Cerebellar cortex (tissue), 1 donor: ENCODE data around the gene VCY.
"Not testable (repeated sequence)": the region's sequence is repeated elsewhere in the genome, so short reads cannot be mapped to it uniquely, and the experiment has no call there.

Source experiments
- DNase-seq: peaks from one replicate; pipeline ENCODE4 v3.0.0-alpha.2; 2015; ENCODE audit warnings: low spot score

Gene VCY

DNA sequence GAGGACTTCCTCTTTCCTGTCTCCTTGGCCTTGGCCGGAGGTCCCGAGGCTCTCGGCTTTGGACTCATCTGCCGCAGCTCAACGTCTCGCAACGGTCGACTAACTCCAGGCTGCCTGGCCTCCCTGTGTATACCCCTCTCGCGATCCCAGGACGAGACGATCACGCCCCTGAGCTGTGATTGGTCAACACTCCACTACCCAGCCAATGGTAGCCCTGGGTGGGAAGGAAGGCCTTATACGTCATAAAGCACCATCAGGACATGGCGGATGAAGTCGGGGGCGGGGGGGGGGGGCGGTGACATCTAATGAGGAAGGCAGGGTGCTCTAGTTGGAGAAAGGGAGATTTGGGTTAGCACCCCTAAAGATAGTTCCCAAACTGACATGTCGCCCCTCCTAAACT lies at the start of gene VCY:
VCY (minus strand) TSS at position 101 of the 400 bp plus-strand sequence; CDS start at position 68, 33 bp downstream.
- DNase-seq: not testable (repeated sequence)

DNA sequence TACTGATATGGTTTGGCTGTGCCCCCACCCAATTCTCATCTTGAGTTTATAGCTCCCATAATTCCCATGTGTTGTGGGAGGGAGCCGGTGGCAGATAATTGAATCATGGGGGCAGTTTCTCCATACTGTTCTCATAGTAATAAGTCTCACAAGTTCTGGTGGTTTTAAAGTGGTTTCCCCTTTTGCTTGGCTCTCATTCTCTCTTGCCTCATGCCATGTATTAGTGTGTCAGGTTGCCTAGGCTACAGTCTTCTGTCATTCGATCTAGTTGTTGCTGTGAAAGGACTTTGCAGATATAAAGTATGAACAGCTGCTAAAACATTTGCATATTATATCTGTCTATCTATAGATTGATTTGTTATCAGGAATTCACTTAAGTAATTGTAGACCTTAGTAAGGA lies 44.1 kb upstream of the VCY start:
- not testable (repeated sequence) for DNase-seq

DNA sequence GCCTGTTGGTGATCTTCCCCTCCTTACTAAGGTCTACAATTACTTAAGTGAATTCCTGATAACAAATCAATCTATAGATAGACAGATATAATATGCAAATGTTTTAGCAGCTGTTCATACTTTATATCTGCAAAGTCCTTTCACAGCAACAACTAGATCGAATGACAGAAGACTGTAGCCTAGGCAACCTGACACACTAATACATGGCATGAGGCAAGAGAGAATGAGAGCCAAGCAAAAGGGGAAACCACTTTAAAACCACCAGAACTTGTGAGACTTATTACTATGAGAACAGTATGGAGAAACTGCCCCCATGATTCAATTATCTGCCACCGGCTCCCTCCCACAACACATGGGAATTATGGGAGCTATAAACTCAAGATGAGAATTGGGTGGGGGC lies 25.6 kb upstream of the VCY start:
- not testable (repeated sequence) for DNase-seq

DNA sequence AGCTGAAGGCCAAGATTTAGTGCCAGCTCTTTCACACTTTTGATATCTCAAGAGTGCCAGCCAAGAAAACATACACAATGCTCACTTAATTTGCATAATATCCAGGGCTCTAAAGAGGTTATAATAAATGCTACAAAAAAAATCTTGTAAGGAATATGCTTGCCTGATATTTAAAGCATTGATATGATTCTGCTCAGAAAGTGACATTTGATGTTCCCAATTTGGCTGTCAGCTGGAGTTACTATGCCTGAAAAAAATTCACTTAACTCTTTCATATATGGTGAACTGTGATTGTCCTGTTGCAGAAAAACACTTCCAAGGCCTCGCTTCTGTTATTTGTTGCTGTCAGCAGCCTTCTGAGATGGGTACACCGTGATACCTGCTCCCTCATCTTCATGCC lies 43.9 kb downstream of the VCY start:
- not testable (repeated sequence) for DNase-seq
